MM.1S (cell line): ENCODE results near the gene NAALADL2.
"Not testable (repeated sequence)": the region's sequence is repeated elsewhere in the genome, so short reads cannot be mapped to it uniquely, and the experiment has no call there.

Experiments
- DNase-seq: peaks from one replicate; pipeline ENCODE4 v3.0.0-alpha.2; 2015
- H2AFZ ChIP-seq: fragments of 300-600 bp; sonication (generic); 2 replicates; pipeline ENCODE4 v1.6.0; 2016; ENCODE audit warnings: antibody characterized with exemption, low read length
- H3F3A ChIP-seq: fragments of 300-600 bp; sonication (generic); 2 replicates; pipeline ENCODE4 v1.6.1; 2016; ENCODE audit warnings: mild to moderate bottlenecking, antibody characterized with exemption, low read length, moderate library complexity, mixed read lengths; ENCODE audit not compliant: insufficient read depth
- H3K27ac ChIP-seq: fragments of 300-600 bp; sonication (generic); 2 replicates; pipeline ENCODE4 v1.5.1; 2016; ENCODE audit warnings: mild to moderate bottlenecking, low read length
- H3K27me3 ChIP-seq: fragments of 300-600 bp; sonication (generic); replicated peaks from 2 replicates; pipeline ENCODE4 v1.6.0; 2016; ENCODE audit warnings: low read length; ENCODE audit not compliant: insufficient read depth
- H3K36me3 ChIP-seq: fragments of 300-600 bp; sonication (generic); replicated peaks from 2 replicates; pipeline ENCODE4 v1.6.1; 2016; ENCODE audit warnings: mild to moderate bottlenecking, low read length, mixed read lengths; ENCODE audit not compliant: insufficient read depth
- H3K4me1 ChIP-seq: fragments of 300-600 bp; sonication (generic); 2 replicates; pipeline ENCODE4 v1.6.1; 2016; ENCODE audit warnings: low read length, mixed read lengths
- H3K4me2 ChIP-seq: fragments of 300-600 bp; sonication (generic); 2 replicates; pipeline ENCODE4 v1.6.0; 2016; ENCODE audit warnings: low read depth, low read length
- H3K4me3 ChIP-seq: fragments of 300-600 bp; sonication (generic); 2 replicates; pipeline ENCODE4 v1.5.1; 2016; ENCODE audit warnings: low read length, mixed read lengths
- H3K79me2 ChIP-seq: fragments of 300-600 bp; sonication (generic); 2 replicates; pipeline ENCODE4 v1.6.1; 2016; ENCODE audit warnings: mixed run types, low read length, mixed read lengths
- H3K9ac ChIP-seq: fragments of 300-600 bp; sonication (generic); 2 replicates; pipeline ENCODE4 v1.6.1; 2016; ENCODE audit warnings: low read length, mixed read lengths
- H3K9me2 ChIP-seq: fragments of 300-600 bp; sonication (generic); replicated peaks from 2 replicates; pipeline ENCODE4 v1.6.1; 2016; ENCODE audit warnings: mild to moderate bottlenecking, low read length, mixed read lengths; ENCODE audit not compliant: insufficient read depth
- H3K9me3 ChIP-seq: fragments of 300-600 bp; sonication (generic); replicated peaks from 2 replicates; pipeline ENCODE4 v1.6.1; 2016; ENCODE audit warnings: mild to moderate bottlenecking, low read length, mixed read lengths; ENCODE audit not compliant: insufficient read depth
- H4K20me1 ChIP-seq: fragments of 300-600 bp; sonication (generic); 2 replicates; pipeline ENCODE4 v1.6.1; 2016; ENCODE audit warnings: mild to moderate bottlenecking, low read length, moderate library complexity, mixed read lengths; ENCODE audit not compliant: insufficient read depth
- EZH2 ChIP-seq: fragments of 300-600 bp; sonication (generic); optimal IDR thresholded peaks from 2 replicates; pipeline ENCODE3; 2017; ENCODE audit warnings: low read depth, mild to moderate bottlenecking, antibody characterized with exemption, low read length, mixed read lengths
- EZH2phosphoT487 ChIP-seq: fragments of 300-600 bp; sonication (generic); IDR thresholded peaks from 2 replicates; pipeline ENCODE4 v1.6.1; 2018; ENCODE audit warnings: antibody characterized with exemption, low read length
- TF ChIP-seq, protein P1 (sequence below): fragments of 300-600 bp; sonication (generic); IDR thresholded peaks from 2 replicates; pipeline ENCODE4 v1.5.1; 2016; ENCODE audit warnings: antibody characterized with exemption, low read length, mixed read lengths

NAALADL2 gene

DNA sequence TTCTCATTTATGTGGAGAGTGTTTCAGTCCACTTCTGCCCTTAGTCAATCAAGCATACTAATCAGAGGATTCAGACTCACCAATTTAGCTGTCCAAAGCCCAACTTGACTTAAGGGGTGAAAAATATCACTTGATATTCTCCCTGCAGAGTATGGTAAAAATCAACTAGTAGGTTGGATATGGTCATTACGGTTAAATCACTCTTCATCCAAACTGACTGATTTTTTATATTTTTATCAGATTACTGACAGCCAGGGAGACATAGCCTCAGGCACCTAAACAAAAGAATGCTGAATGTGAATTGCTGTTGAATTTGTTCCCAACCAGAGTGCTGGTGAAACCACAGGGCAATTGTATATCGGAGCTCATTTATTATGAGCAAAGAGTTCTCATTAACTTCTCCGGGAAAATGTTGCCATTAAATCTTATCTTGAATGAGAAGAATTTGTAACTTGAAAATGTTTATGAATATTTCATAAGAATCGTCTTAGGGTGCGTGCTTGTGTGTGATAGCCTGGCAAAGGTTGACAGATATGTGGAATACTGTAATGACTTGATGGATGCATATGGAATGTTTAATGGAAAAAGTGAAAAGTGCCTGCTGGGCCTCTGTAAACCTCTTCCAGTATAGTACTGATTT, 411.2 kb downstream of the NAALADL2 start:
- no peak for TF ChIP-seq EZH2
- TF ChIP-seq EZH2phosphoT487, result no peak
- TF ChIP-seq, protein P1, sequence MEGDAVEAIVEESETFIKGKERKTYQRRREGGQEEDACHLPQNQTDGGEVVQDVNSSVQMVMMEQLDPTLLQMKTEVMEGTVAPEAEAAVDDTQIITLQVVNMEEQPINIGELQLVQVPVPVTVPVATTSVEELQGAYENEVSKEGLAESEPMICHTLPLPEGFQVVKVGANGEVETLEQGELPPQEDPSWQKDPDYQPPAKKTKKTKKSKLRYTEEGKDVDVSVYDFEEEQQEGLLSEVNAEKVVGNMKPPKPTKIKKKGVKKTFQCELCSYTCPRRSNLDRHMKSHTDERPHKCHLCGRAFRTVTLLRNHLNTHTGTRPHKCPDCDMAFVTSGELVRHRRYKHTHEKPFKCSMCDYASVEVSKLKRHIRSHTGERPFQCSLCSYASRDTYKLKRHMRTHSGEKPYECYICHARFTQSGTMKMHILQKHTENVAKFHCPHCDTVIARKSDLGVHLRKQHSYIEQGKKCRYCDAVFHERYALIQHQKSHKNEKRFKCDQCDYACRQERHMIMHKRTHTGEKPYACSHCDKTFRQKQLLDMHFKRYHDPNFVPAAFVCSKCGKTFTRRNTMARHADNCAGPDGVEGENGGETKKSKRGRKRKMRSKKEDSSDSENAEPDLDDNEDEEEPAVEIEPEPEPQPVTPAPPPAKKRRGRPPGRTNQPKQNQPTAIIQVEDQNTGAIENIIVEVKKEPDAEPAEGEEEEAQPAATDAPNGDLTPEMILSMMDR, result no peak

DNA sequence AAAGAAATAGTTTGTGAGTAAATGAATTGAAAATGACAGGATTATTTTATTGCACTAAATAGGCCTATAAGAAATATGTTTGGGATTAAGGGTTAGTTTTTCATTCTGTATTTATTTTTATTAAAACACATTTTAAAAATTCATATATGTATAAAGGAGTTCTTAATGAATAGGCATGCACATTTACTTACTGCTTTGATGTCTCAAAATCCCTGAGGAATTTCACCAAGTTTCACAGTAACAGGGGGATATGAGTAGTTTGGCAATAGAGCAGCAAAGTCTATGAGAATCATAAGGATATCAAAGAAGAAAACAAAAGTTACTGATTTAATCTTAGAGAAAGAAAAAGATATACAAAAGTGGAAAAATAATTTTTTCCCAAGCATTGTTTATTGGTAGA, 411.7 kb downstream of the NAALADL2 start:
- no peak overlapping the region for H3K27ac ChIP-seq
- H3K4me2 ChIP-seq, result no peak overlapping the region
- TF ChIP-seq, protein P1, result no peak
- TF ChIP-seq EZH2phosphoT487 (no peak), EZH2 (no peak)
- no peaks in the 10 kb centered on the region for H4K20me1 ChIP-seq
- H3K79me2 ChIP-seq, result no peaks in the 10 kb centered on the region
- no peaks in the 10 kb centered on the region for H3K27me3 ChIP-seq
- H3F3A ChIP-seq, result no peaks in the 10 kb centered on the region
- DNase-seq, result no peak
- H3K4me3 ChIP-seq, result no peak overlapping the region
- no peak overlapping the region for H3K9ac ChIP-seq
- H3K9me2 ChIP-seq, result no peaks in the 10 kb centered on the region
- no peaks in the 10 kb centered on the region for H3K9me3 ChIP-seq
- H3K36me3 ChIP-seq, result no peaks in the 10 kb centered on the region
- no peaks in the 10 kb centered on the region for H3K4me1 ChIP-seq
- H2AFZ ChIP-seq, result no peak overlapping the region

More for the DNA sequence above, 411.2 kb downstream of the NAALADL2 start:
- H3K4me1 ChIP-seq, result no peaks in the 10 kb centered on the region
- no peaks in the 10 kb centered on the region for H4K20me1 ChIP-seq
- no peaks in the 10 kb centered on the region for H3K9me3 ChIP-seq
- no peaks in the 10 kb centered on the region for H3K27me3 ChIP-seq
- H3K27ac ChIP-seq, result no peak overlapping the region
- no peak overlapping the region for H3K9ac ChIP-seq
- no peaks in the 10 kb centered on the region for H3K79me2 ChIP-seq
- no peaks in the 10 kb centered on the region for H3F3A ChIP-seq
- no peaks in the 10 kb centered on the region for H3K9me2 ChIP-seq
- no peaks in the 10 kb centered on the region for H3K36me3 ChIP-seq
- DNase-seq, result no peak
- H3K4me3 ChIP-seq, result no peak overlapping the region
- H2AFZ ChIP-seq, result no peak overlapping the region
- no peak overlapping the region for H3K4me2 ChIP-seq

DNA sequence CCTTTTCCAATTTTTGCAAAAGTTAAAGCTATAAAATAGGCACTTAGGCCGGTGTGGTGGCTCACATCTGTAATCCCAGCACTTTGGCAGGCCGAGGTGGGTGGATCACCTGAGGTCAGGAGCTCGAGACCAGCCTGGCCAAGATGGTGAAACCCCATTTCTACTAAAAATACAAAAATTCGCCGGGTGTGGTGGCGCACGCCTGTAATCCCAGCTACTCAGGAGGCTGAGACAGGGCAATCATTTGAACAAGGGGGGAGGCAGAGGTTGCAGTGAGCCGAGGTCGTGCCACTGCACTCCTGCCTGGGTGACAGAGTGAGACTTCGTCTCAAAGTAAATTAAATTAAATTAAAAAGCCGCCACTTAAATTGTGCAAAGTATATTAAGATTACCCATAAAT, 412.3 kb downstream of the NAALADL2 start:
- not testable (repeated sequence) for H3K4me1 ChIP-seq, H3K9me3 ChIP-seq, H3K9ac ChIP-seq, H3K79me2 ChIP-seq, H3K4me3 ChIP-seq, H3K9me2 ChIP-seq, H2AFZ ChIP-seq, DNase-seq, H4K20me1 ChIP-seq, H3K27me3 ChIP-seq, H3K36me3 ChIP-seq, H3K4me2 ChIP-seq, H3F3A ChIP-seq, H3K27ac ChIP-seq

DNA sequence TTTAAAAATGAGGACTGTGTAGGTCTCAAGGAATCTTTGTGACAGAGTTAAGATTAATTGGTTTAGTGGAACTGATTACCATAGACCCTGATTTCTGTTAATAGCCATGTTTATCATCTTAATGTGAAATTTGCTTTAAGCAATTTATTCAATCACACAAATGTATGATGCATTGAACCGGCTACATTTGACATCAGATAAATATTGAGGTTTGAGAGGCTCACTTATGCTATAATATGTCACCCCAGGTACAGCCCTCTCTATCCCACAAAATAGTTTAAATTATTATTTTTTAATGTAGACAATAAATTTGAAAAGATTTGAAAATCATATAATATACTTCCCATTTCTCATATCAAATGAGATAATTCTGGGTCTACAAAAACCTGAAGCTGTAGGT, 413.3 kb downstream of the NAALADL2 start:
- no peaks in the 10 kb centered on the region for H3K9me2 ChIP-seq
- H3K4me1 ChIP-seq, result no peaks in the 10 kb centered on the region
- no peak overlapping the region for H3K4me2 ChIP-seq
- no peaks in the 10 kb centered on the region for H4K20me1 ChIP-seq
- no peaks in the 10 kb centered on the region for H3K36me3 ChIP-seq
- no peaks in the 10 kb centered on the region for H3K79me2 ChIP-seq
- no peak overlapping the region for H3K27ac ChIP-seq
- TF ChIP-seq EZH2phosphoT487 (no peak), EZH2 (no peak)
- TF ChIP-seq, protein P1, result no peak
- no peak for DNase-seq
- no peaks in the 10 kb centered on the region for H3K9me3 ChIP-seq
- H3K9ac ChIP-seq, result no peak overlapping the region
- no peaks in the 10 kb centered on the region for H3F3A ChIP-seq
- no peaks in the 10 kb centered on the region for H3K27me3 ChIP-seq
- H2AFZ ChIP-seq, result no peak overlapping the region
- H3K4me3 ChIP-seq, result no peak overlapping the region
